ENCODE measurements around the gene NDUFA7. TPM values are rescaled to one million over a fixed set of nuclear protein-coding genes. Genes with fewer than 3 reads are reported as not detected.

The NDUFA7 gene
- total RNA-seq, 1 donor from 2014 or later: 49.3 TPM

DNA sequence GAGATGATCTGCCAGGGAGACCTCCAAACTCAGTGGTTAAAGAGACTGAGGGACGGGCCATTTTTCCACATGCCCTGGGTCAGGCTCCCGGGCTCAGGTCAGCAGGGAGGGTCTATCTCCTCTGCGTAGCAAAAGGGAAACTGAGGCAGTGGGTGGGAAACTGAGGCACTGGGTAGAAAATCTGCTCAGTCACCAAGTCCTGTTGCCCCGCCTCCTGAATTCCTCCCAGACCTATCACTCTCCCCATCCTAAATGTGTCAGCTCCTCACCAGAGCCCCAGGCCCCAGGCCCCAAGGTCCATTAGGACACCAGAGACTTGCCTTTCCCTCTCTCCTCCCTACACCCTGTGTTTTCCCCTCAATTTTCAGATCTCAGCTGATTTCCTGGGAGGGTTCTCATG, 15.4 kb downstream of the NDUFA7 start:
- Histone ChIP-seq H2AFZ (ENCODE audit: low read depth, low read length) (no peak overlapping the region), H3K4me1 (ENCODE audit: insufficient read depth, low read length) (peaks cover 13% of the 10 kb centered on the region), H3K9ac (ENCODE audit: low read length) (no peak overlapping the region), H3K36me3 (ENCODE audit: insufficient read depth, low read length) (peaks cover 3% of the 10 kb centered on the region), H3K27ac (ENCODE audit: low read depth, low read length) (no peak overlapping the region), H3K4me3 (ENCODE audit: insufficient read depth, low read depth, low read length) (no peak overlapping the region), H3K9me3 (ENCODE audit: insufficient read depth, low read depth, low read length) (no peaks in the 10 kb centered on the region), H3K4me2 (ENCODE audit: low read length) (no peak overlapping the region), H3K27me3 (ENCODE audit: insufficient read depth, low read length) (no peaks in the 10 kb centered on the region), H3K79me2 (ENCODE audit: insufficient read depth, low read length) (peaks cover 14% of the 10 kb centered on the region), H4K20me1 (ENCODE audit: insufficient read depth, low read length) (peaks cover 4% of the 10 kb centered on the region)
- no peak overlapping the region for H3K27ac Mint-ChIP-seq (ENCODE audit: unreplicated experiment)
- DNase-seq (ENCODE audit: low read depth) (no peak), FAIRE-seq (no peak)
- H3K4me1 Mint-ChIP-seq (ENCODE audit: low read depth, unreplicated experiment): peaks cover 4% of the 10 kb centered on the region
- peaks cover 4% of the 10 kb centered on the region for H3K27me3 Mint-ChIP-seq (ENCODE audit: low read depth, unreplicated experiment)
- H3K36me3 Mint-ChIP-seq (ENCODE audit: low read depth, unreplicated experiment): peaks cover 4% of the 10 kb centered on the region
- H3K9me3 Mint-ChIP-seq (ENCODE audit: unreplicated experiment): no peaks in the 10 kb centered on the region
- TF ChIP-seq, protein P1, sequence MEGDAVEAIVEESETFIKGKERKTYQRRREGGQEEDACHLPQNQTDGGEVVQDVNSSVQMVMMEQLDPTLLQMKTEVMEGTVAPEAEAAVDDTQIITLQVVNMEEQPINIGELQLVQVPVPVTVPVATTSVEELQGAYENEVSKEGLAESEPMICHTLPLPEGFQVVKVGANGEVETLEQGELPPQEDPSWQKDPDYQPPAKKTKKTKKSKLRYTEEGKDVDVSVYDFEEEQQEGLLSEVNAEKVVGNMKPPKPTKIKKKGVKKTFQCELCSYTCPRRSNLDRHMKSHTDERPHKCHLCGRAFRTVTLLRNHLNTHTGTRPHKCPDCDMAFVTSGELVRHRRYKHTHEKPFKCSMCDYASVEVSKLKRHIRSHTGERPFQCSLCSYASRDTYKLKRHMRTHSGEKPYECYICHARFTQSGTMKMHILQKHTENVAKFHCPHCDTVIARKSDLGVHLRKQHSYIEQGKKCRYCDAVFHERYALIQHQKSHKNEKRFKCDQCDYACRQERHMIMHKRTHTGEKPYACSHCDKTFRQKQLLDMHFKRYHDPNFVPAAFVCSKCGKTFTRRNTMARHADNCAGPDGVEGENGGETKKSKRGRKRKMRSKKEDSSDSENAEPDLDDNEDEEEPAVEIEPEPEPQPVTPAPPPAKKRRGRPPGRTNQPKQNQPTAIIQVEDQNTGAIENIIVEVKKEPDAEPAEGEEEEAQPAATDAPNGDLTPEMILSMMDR (IDR thresholded peaks at IDR 0.05; ENCODE audit: insufficient read depth, low read depth, low read length): no peak
- no peak for TF ChIP-seq EZH2 (IDR thresholded peaks at IDR 0.05; ENCODE audit: insufficient read depth, low read length)
- H3K4me3 Mint-ChIP-seq (ENCODE audit: unreplicated experiment): no peak overlapping the region

DNA sequence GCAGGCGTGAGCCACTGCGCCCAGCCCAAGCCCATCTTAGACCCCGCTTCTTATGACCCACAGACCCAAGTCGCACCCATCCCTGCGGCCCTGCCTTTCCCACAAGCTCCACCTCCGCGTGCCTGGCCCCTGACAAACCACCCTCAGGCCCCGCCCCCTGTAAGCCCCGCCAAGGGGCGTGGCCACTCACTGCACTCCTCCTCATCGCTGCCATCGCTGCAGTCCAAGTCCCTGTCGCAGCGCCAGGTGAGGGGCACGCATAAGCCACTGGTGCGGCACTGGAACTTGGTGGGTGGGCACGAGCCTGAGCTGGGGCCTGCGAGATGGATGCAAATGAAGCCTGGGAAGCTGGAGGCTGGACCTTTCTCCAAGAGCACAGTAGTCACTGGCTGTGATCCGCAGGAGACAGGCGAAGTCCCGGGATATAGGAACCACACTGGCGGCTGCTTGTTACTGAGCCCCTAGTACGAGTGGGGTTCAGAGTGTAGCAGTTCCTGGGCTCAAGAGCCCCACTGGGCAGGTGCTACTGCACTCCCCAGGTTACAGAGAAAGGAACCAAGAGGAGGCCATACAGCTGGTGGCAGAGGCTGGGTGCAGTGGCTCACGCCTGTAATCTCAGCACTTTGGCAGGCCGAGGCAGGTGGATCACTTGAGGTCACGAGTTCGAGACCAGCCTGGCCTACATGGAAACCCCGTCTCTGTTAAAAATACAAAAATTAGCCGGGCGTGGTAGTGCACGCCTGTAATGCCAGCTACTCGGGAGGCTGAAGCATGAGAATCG, 16.1 kb downstream of the NDUFA7 start:
- H3K27ac ChIP-seq (ENCODE audit: low read depth, low read length): no peak overlapping the region
- TF ChIP-seq, protein P1 (IDR thresholded peaks at IDR 0.05; ENCODE audit: insufficient read depth, low read depth, low read length): no peak
- no peak for TF ChIP-seq EZH2 (IDR thresholded peaks at IDR 0.05; ENCODE audit: insufficient read depth, low read length)
- H3K27me3 Mint-ChIP-seq (ENCODE audit: low read depth, unreplicated experiment): peaks cover 4% of the 10 kb centered on the region
- no peak overlapping the region for H3K4me2 ChIP-seq (ENCODE audit: low read length)
- H3K4me3 Mint-ChIP-seq (ENCODE audit: unreplicated experiment): no peak overlapping the region
- FAIRE-seq (no peak), DNase-seq (ENCODE audit: low read depth) (no peak)
- H3K36me3 ChIP-seq (ENCODE audit: insufficient read depth, low read length): no peaks in the 10 kb centered on the region
- peaks cover 4% of the 10 kb centered on the region for H4K20me1 ChIP-seq (ENCODE audit: insufficient read depth, low read length)
- no peak overlapping the region for H3K9ac ChIP-seq (ENCODE audit: low read length)
- peaks cover 14% of the 10 kb centered on the region for H3K79me2 ChIP-seq (ENCODE audit: insufficient read depth, low read length)
- H3K4me1 Mint-ChIP-seq (ENCODE audit: low read depth, unreplicated experiment): peaks cover 4% of the 10 kb centered on the region
- H3K9me3 ChIP-seq (ENCODE audit: insufficient read depth, low read depth, low read length): no peaks in the 10 kb centered on the region
- H3K4me1 ChIP-seq (ENCODE audit: insufficient read depth, low read length): peaks cover 13% of the 10 kb centered on the region
- no peak overlapping the region for H3K27ac Mint-ChIP-seq (ENCODE audit: unreplicated experiment)
- H3K9me3 Mint-ChIP-seq (ENCODE audit: unreplicated experiment): no peaks in the 10 kb centered on the region
- H3K4me3 ChIP-seq (ENCODE audit: insufficient read depth, low read depth, low read length): no peak overlapping the region
- peaks cover 4% of the 10 kb centered on the region for H3K36me3 Mint-ChIP-seq (ENCODE audit: low read depth, unreplicated experiment)
- no peaks in the 10 kb centered on the region for H3K27me3 ChIP-seq (ENCODE audit: insufficient read depth, low read length)
- no peak overlapping the region for H2AFZ ChIP-seq (ENCODE audit: low read depth, low read length)

DNA sequence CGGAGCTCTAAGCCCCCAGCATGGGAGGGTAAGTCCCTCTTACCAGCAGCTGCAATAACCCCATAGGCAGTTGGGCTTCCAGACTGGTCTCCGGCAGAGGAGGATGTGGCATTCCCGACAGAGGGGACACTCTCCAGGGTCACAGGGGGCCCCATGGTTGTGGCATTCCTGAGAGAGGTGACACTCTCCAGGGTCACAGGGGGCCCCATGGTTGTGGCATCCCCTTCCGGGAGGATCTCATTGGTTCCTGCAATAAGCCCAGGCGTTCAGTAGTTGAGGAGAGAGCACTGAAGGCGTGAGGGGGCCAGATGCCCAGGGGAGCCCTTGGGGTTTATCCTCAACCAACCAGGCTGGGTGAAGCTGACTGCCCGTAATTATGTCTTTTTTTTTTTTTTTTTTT, 18.4 kb downstream of the NDUFA7 start:
- no peak overlapping the region for H3K4me3 Mint-ChIP-seq (ENCODE audit: unreplicated experiment)
- Histone ChIP-seq H2AFZ (ENCODE audit: low read depth, low read length) (no peak overlapping the region), H3K4me3 (ENCODE audit: insufficient read depth, low read depth, low read length) (no peak overlapping the region), H3K79me2 (ENCODE audit: insufficient read depth, low read length) (peaks cover 13% of the 10 kb centered on the region), H3K36me3 (ENCODE audit: insufficient read depth, low read length) (no peaks in the 10 kb centered on the region), H3K4me1 (ENCODE audit: insufficient read depth, low read length) (peaks cover 5% of the 10 kb centered on the region), H3K27ac (ENCODE audit: low read depth, low read length) (no peak overlapping the region), H3K27me3 (ENCODE audit: insufficient read depth, low read length) (no peaks in the 10 kb centered on the region), H3K9me3 (ENCODE audit: insufficient read depth, low read depth, low read length) (no peaks in the 10 kb centered on the region), H4K20me1 (ENCODE audit: insufficient read depth, low read length) (peaks cover 4% of the 10 kb centered on the region), H3K9ac (ENCODE audit: low read length) (no peak overlapping the region), H3K4me2 (ENCODE audit: low read length) (no peak overlapping the region)
- no peaks in the 10 kb centered on the region for H3K9me3 Mint-ChIP-seq (ENCODE audit: unreplicated experiment)
- peaks cover under 1% of the 10 kb centered on the region for H3K4me1 Mint-ChIP-seq (ENCODE audit: low read depth, unreplicated experiment)
- H3K27me3 Mint-ChIP-seq (ENCODE audit: low read depth, unreplicated experiment): peaks cover 4% of the 10 kb centered on the region
- DNase-seq (ENCODE audit: low read depth): no peak
- no peak overlapping the region for H3K27ac Mint-ChIP-seq (ENCODE audit: unreplicated experiment)
- peaks cover 2% of the 10 kb centered on the region for H3K36me3 Mint-ChIP-seq (ENCODE audit: low read depth, unreplicated experiment)
- FAIRE-seq: no peak
- TF ChIP-seq, protein P1 (IDR thresholded peaks at IDR 0.05; ENCODE audit: insufficient read depth, low read depth, low read length): no peak
- no peak for TF ChIP-seq EZH2 (IDR thresholded peaks at IDR 0.05; ENCODE audit: insufficient read depth, low read length)
